Measurements from ENCODE around the gene ORMDL3.

The ORMDL3 gene

GRCh38 chr17:39923836-39924690 lies 3.3 kb downstream of the ORMDL3 start:
- no peak overlapping the region for H3K4me3 ChIP-seq (ENCODE audit: low read depth, low read length)
- peak; percentile 40 for TF ChIP-seq CTCF (IDR thresholded peaks at IDR 0.05; ENCODE audit: low read depth, low read length)

DNA sequence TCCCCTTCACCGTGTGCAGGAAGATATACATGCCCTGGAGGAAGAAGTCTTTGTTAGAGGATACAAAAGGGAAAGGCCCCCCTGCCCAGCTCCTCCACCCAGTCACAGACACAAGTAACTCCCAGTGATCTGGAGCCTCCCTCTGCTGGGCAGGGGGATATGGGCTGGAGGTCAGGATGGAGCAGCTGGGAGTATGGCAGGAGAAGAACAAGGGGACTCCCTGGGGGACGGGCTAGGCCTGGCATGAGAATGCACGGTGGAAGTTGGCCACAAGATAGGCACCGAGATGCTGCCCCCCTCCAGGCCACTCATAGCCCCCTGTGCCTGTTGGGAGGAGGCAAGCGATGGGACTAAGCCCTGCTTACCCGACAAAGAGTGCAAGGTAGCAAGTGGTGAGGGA lies 4.2 kb downstream of the ORMDL3 start:
- no peak for TF ChIP-seq CTCF (IDR thresholded peaks at IDR 0.05; ENCODE audit: low read depth, low read length)
- no peak overlapping the region for H3K4me3 ChIP-seq (ENCODE audit: low read depth, low read length)

- no peak for TF ChIP-seq CTCF (IDR thresholded peaks at IDR 0.05; ENCODE audit: low read depth, low read length)
- H3K4me3 ChIP-seq (ENCODE audit: low read depth, low read length) = no peak overlapping the region
Observed at GRCh38 chr17:39922006-39922405, 5.4 kb downstream of the ORMDL3 start.

DNA sequence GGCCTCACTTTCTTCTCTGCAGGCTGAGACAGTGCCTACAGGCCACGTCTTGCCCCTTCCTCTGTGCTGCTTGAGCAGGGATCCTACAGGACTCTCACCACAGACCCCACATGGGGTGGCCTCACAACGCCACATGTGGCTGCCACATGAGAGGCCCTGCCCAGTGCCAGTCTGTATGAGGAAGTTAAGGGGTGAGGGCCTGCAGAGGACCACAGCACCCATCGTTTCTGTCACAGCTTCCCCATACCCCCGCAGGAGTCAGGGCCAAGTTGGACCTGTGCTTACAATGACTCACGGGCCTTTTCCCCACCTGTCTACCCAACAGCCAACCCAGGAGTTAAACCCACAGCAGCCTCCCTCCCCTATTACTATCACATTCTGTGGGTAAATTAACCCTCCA lies 6.1 kb downstream of the ORMDL3 start:
- TF ChIP-seq CTCF (IDR thresholded peaks at IDR 0.05; ENCODE audit: low read depth, low read length) = no peak
- H3K4me3 ChIP-seq (ENCODE audit: low read depth, low read length) = no peak overlapping the region

GRCh38 chr17:39920218-39921210 lies 6.9 kb downstream of the ORMDL3 start:
- TF ChIP-seq CTCF (IDR thresholded peaks at IDR 0.05; ENCODE audit: low read depth, low read length) = no peak

GRCh38 chr17:39919087-39919683 lies 8.2 kb downstream of the ORMDL3 start:
- TF ChIP-seq CTCF (IDR thresholded peaks at IDR 0.05; ENCODE audit: low read depth, low read length) = no peak
- H3K4me3 ChIP-seq (ENCODE audit: low read depth, low read length) = no peak overlapping the region

More at GRCh38 chr17:39920218-39921210, 6.9 kb downstream of the ORMDL3 start:
- H3K4me3 ChIP-seq (ENCODE audit: low read depth, low read length) = no peak overlapping the region
